ENCODE data around the gene ASIC2. TPM values are rescaled to one million over a fixed set of nuclear protein-coding genes. Genes with fewer than 3 reads are reported as not detected.
"Not testable (repeated sequence)": the region's sequence is repeated elsewhere in the genome, so short reads cannot be mapped to it uniquely, and the experiment has no call there.

The ASIC2 gene
- total and polyA plus RNA-seq, 12 donors: not detected

DNA sequence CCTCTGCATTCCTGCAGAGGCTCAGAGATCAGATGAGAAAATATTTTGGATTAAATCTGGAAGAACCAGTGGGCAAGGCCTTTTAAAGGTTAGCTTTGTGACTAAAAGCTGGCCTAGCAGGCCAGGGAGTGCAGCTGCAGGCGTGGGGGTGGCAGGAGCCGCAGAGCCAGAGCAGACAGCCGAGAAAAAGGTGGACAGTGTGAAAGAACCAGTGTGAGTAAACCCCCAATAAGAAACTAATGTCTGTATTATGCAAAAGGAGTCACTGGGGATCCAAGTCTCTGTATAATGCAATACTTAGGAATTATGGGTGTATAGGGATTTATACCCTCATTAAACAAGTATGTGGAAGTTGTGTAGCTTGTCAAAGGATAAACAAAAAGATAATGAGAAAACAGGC lies 322.8 kb downstream of the ASIC2 start:
- DNase-seq (no peak), ATAC-seq (peak in 2 of 8 donors; percentile 51 to 93)
- intact Hi-C loops (cut with DNase I): no loop called here
- Histone ChIP-seq H3K27ac (no peak overlapping the region), H3K9me3 (peaks cover 0 to 8% (median 0%) of the 10 kb centered on the region in 11 donors), H3K27me3 (peaks cover 0 to 3% (median 0%) of the 10 kb centered on the region in 7 donors), H3K4me1 (no peaks in the 10 kb centered on the region), H3K36me3 (no peaks in the 10 kb centered on the region), H3K4me3 (no peak overlapping the region)
- 74 to 75% methylated on average over 3 of the region's 3 CpGs for WGBS, 2 donors
- TF ChIP-seq, protein P1, sequence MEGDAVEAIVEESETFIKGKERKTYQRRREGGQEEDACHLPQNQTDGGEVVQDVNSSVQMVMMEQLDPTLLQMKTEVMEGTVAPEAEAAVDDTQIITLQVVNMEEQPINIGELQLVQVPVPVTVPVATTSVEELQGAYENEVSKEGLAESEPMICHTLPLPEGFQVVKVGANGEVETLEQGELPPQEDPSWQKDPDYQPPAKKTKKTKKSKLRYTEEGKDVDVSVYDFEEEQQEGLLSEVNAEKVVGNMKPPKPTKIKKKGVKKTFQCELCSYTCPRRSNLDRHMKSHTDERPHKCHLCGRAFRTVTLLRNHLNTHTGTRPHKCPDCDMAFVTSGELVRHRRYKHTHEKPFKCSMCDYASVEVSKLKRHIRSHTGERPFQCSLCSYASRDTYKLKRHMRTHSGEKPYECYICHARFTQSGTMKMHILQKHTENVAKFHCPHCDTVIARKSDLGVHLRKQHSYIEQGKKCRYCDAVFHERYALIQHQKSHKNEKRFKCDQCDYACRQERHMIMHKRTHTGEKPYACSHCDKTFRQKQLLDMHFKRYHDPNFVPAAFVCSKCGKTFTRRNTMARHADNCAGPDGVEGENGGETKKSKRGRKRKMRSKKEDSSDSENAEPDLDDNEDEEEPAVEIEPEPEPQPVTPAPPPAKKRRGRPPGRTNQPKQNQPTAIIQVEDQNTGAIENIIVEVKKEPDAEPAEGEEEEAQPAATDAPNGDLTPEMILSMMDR (IDR thresholded peaks at IDR 0.05): no peak

DNA sequence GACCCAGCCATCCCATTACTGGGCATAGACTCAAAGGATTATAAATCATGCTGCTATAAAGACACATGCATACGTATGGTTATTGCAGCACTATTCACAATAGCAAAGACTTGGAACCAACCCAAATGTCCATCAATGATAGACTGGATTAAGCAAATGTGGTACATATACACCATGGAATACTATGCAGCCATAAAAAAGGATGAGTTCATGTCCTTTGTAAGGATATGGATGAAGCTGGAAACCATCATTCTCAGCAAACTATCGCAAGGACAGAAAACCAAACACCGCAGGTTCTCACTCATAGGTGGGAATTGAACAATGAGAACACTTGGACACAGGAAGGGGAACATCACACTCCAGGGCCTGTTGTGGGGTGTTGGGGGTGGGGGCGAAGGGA lies 323.9 kb downstream of the ASIC2 start:
- intact Hi-C loops (cut with DNase I); H3K36me3 ChIP-seq; H3K27ac ChIP-seq; H3K4me3 ChIP-seq; DNase-seq; ATAC-seq; H3K27me3 ChIP-seq; H3K4me1 ChIP-seq; H3K9me3 ChIP-seq: not testable (repeated sequence)
- 89 to 92% methylated on average over 4 of the region's 4 CpGs for WGBS, 2 donors

DNA sequence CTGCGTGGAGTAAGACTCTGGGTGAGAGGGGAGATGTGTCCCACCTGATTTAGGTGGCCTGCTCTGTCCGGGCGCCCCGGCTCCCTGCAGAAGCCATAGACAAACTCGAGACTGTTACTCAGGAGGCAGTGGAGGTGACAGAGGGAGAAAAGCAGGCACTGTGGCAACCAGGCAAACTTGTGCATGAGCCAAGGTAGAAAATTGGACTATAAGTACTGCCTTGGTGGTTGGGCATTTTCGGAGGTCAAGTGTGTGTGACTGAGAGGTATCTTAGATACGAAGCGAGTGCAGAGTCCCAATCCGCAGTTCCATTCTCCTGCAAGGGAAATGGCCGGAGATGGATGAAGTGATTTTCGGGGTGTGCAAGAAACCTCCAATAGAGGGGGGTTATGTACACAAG lies 328.6 kb downstream of the ASIC2 start:
- WGBS, 2 donors: 79% methylated on average over 11 of the region's 11 CpGs
- DNase-seq: no peak
- no peak for ATAC-seq

More for the DNA sequence above, 328.6 kb downstream of the ASIC2 start:
- TF ChIP-seq, protein P1 (IDR thresholded peaks at IDR 0.05): no peak
- no peak overlapping the region for H3K27ac ChIP-seq
- H3K27me3 ChIP-seq: peaks cover 0 to 29% (median 5%) of the 10 kb centered on the region in 7 donors
- intact Hi-C loops (cut with DNase I): no loop called here
- no peak overlapping the region for H3K4me3 ChIP-seq
- no peaks in the 10 kb centered on the region for H3K36me3 ChIP-seq
- H3K4me1 ChIP-seq: no peaks in the 10 kb centered on the region
- peaks cover 0 to 8% (median 0%) of the 10 kb centered on the region in 11 donors for H3K9me3 ChIP-seq
